Kidney epithelial cell (primary cell): ENCODE data around the gene GGPS1. TPM values are rescaled to one million over a fixed set of nuclear protein-coding genes. Genes with fewer than 3 reads are reported as not detected.
"Not testable (repeated sequence)": the region's sequence is repeated elsewhere in the genome, so short reads cannot be mapped to it uniquely, and the experiment has no call there.

Experiments
- DNase-seq: peaks from one replicate; pipeline ENCODE4 v3.0.0-alpha.2; 2010; ENCODE audit warnings: low read depth
- H3K27me3 ChIP-seq: 2 replicates; pipeline ENCODE4 v1.6.0; 2011; ENCODE audit warnings: low read length; ENCODE audit not compliant: control insufficient read depth, insufficient read depth
- H3K36me3 ChIP-seq: 2 replicates; pipeline ENCODE4 v1.5.1; 2011; ENCODE audit warnings: low read length; ENCODE audit not compliant: control insufficient read depth, insufficient read depth
- H3K4me3 ChIP-seq: 2 replicates; pipeline ENCODE4 v1.5.1; 2011; ENCODE audit warnings: low read depth, mild to moderate bottlenecking, control low read depth, low read length
- CTCF ChIP-seq: IDR thresholded peaks from 2 replicates; pipeline ENCODE4 v1.5.1; 2011; ENCODE audit warnings: mild to moderate bottlenecking, moderate library complexity, low read length, control low read depth, inconsistent platforms; ENCODE audit not compliant: insufficient read depth, poor library complexity, severe bottlenecking
- total RNA-seq: library from RNA; depleted of rRNA; stranded (reverse); fragments of >200 nt; gene quantifications from 2 replicates; pipeline ENCODE4 v1.2.3, GENCODE V29; 2015

GGPS1 gene
- total RNA-seq, result 30.5 and 34.9 TPM in 2 replicates

DNA sequence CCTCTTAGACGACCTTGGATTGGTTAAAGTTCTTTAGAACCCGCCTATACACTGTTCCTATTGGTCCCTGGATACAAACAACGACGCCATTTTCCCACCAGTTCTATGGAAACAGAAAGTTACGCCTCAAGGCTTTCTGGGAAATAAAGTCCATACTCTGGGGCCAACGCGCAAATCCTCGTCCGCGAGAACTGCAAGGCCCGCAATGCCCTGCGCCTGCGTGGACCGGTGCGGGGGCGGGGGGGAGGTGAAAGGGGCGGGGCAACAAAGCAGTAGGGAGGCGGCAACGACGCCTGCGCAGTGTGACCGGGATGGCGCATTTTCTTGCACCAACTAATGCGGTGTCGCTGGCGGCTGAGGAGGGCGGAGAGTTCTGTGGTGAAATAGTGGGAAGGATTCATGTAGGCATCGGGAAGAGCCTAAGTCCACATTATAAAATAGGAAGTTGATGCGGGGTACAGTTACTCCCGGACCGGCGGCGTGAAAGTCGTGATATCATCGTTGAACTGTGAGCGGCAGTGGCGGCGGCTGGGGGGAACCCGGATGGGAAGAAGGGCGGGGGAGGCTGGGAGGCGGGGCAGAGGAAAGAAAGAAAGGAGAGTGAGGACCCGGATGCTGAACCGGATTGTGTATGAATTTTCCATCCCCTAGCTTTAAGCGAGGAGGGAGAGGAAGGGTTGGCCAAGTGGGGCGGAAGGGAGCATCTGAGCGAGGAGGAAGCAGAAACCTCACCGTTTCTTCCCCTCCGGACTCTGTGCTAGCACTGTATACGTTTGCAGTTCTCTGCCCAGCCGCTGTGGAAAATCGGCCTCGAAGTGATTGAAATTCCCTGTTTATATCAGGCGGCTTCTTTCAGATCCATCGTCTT is at the start of gene GGPS1:
GGPS1 (plus strand) TSS at position 300 of the 868 bp plus-strand sequence. CDS start 6,695 bp downstream, outside the sequence.
- Histone ChIP-seq H3K4me3 (peak within 1 kb of the TSS; percentile 82), H3K27me3 (no peaks in the 10 kb centered on the region), H3K36me3 (no peaks in the 10 kb centered on the region)
- TF ChIP-seq CTCF, result no peak
- peak; percentile 99 for DNase-seq

DNA sequence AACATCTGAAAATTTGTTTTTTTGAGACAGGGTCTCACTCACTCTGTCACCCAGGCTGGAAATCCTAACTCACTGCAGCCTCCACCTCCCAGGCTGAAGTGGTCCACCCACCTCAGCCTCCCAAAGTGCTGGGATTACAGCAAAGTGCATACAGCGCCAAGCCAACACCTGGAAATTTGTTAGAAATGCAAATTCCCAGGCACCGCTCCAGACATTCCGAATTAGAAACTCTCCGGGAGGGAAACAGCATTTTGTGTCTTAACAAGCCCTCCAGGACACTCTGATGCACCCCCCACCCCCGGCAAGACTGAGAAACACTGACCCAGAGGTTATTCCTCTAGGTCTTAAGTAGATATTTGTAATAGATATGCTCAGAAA is 49.5 kb upstream of the GGPS1 start:
- Histone ChIP-seq H3K4me3 (no peak overlapping the region), H3K27me3 (no peaks in the 10 kb centered on the region), H3K36me3 (no peaks in the 10 kb centered on the region)
- TF ChIP-seq CTCF, result no peak
- no peak for DNase-seq

DNA sequence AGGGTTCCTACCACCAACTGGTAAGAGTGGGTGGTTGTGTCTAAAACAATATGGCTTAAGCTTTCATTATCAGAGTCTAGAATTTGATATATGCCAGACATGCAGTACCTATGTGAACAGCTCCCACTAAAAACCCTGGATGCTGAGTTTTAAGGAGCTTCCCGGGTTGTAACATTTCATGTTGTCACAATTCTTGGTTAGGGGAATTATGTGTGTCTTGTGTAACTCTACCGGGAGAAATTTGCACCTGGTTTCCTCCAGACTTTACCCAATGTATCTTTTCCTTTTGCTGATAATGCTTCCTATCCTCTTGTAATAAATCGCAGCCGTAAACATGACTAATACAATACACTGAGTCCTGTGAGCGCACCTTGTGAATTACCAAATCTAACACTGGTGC is 48.7 kb upstream of the GGPS1 start:
- H3K4me3 ChIP-seq, result no peak overlapping the region
- no peaks in the 10 kb centered on the region for H3K36me3 ChIP-seq
- no peak for TF ChIP-seq CTCF
- DNase-seq, result no peak
- no peaks in the 10 kb centered on the region for H3K27me3 ChIP-seq

DNA sequence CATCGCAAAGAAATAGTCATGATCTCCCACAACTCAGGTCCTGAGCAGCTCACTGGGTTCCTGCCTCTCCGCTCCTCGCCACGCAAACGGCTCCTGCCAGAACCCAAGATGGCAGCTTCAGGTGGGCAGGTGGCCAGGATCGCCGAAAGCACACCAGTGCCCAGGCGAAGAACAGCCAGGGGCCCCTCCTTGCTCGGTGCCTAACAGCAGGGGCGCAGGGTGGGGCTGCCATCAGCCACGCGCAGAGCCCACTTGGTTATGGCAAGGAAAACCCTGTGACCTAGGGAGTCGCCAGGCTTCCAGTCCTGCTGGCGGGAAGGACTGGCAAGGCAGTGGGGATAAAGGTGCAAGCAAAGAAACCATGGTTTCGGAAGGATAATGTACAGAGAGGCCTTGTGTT is 47.9 kb upstream of the GGPS1 start:
- TF ChIP-seq CTCF, result no peak
- Histone ChIP-seq H3K27me3 (no peaks in the 10 kb centered on the region), H3K36me3 (no peaks in the 10 kb centered on the region), H3K4me3 (no peak overlapping the region)
- DNase-seq, result no peak

DNA sequence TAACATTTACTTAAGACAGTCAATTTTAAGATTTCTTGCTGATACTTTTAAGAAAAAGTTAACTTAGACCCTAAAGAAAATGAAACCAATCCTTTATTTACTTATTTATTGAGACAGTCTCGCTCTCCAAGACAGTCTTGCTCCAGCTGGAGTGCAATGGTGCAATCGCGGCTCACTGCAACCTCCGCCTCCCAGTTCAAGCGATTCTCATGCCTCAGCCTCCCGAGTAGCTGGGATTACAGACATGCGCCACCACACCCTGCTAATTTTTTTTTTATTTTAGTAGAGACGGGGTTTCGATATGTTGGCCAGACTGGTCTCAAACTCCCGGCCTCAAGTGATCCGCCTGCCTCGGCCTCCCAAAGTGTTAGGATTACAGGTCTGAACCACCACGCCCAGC is 44.7 kb upstream of the GGPS1 start:
- H3K27me3 ChIP-seq, H3K36me3 ChIP-seq, H3K4me3 ChIP-seq, DNase-seq: not testable (repeated sequence)

- Histone ChIP-seq H3K36me3 (no peaks in the 10 kb centered on the region), H3K4me3 (no peak overlapping the region), H3K27me3 (no peaks in the 10 kb centered on the region)
- DNase-seq, result no peak
- no peak for TF ChIP-seq CTCF
Measured at GRCh38 chr1:235284231-235284769, 44.1 kb upstream of the GGPS1 start.
